ENCODE results near the gene NEU1.

DNA sequence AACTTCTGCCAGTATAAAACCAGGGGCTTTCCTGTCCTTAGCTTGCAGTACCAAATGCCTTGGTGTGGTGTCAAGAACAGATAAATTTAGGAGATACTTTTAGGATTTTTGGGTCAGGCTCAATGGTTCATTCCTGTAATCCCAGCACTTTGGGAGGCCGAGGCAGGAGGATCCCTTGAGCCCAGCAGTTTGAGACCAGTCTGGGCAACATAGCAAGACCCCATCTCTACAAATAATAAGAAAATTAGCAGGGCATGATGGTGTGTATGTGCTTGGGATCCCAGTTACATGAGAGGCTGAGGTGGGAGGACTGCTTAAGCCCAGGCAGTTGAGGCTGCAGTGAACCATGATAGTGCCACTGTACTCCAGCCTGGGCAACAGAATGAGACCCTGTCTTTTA is 42.4 kb upstream of the NEU1 start:
- TF ChIP-seq, protein P1, sequence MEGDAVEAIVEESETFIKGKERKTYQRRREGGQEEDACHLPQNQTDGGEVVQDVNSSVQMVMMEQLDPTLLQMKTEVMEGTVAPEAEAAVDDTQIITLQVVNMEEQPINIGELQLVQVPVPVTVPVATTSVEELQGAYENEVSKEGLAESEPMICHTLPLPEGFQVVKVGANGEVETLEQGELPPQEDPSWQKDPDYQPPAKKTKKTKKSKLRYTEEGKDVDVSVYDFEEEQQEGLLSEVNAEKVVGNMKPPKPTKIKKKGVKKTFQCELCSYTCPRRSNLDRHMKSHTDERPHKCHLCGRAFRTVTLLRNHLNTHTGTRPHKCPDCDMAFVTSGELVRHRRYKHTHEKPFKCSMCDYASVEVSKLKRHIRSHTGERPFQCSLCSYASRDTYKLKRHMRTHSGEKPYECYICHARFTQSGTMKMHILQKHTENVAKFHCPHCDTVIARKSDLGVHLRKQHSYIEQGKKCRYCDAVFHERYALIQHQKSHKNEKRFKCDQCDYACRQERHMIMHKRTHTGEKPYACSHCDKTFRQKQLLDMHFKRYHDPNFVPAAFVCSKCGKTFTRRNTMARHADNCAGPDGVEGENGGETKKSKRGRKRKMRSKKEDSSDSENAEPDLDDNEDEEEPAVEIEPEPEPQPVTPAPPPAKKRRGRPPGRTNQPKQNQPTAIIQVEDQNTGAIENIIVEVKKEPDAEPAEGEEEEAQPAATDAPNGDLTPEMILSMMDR (IDR thresholded peaks at IDR 0.05 in 8 of 11, conservative IDR thresholded peaks at IDR 0.05 in 3 of 11), result no peak
- TF ChIP-seq POLR2A (IDR thresholded peaks at IDR 0.05), result no peak
- TF ChIP-seq POLR2AphosphoS5 (IDR thresholded peaks at IDR 0.05), result no peak

Data from spleen (tissue), 7 donors.